NCI-H146 treated with DMSO at 0.1 percent for 48 hours (cell line): ENCODE measurements around the gene MATK.

Experiments used
- DNase-seq: peaks from one replicate; lab custom pipeline; 2025; ENCODE audit not compliant: unreplicated experiment; lab: John Stamatoyannopoulos, UW

MATK gene

GRCh38 chr19:3753631-3754410 lies 32.4 kb downstream of the MATK start:
- DNase-seq = no peak

GRCh38 chr19:3752492-3752891 lies 33.7 kb downstream of the MATK start:
- no peak for DNase-seq

- DNase-seq = no peak
Measured at GRCh38 chr19:3751236-3751635, 34.9 kb downstream of the MATK start.

- no peak for DNase-seq
Measured at GRCh38 chr19:3750211-3750610, 36.0 kb downstream of the MATK start.

GRCh38 chr19:3748965-3749364 lies 37.2 kb downstream of the MATK start:
- no peak for DNase-seq

GRCh38 chr19:3746371-3747056 lies 39.7 kb downstream of the MATK start:
- no peak for DNase-seq

- DNase-seq = no peak
Measured at GRCh38 chr19:3745363-3746045, 40.7 kb downstream of the MATK start.

- DNase-seq = no peak
Measured at GRCh38 chr19:3743486-3743885, 42.7 kb downstream of the MATK start.

GRCh38 chr19:3740431-3740830 lies 45.8 kb downstream of the MATK start:
- no peak for DNase-seq

- no peak for DNase-seq
Measured at GRCh38 chr19:3738477-3739220, 47.5 kb downstream of the MATK start.

- DNase-seq = no peak
Measured at GRCh38 chr19:3737487-3738205, 48.5 kb downstream of the MATK start.

GRCh38 chr19:3736106-3736724 lies 50.0 kb downstream of the MATK start:
- DNase-seq = no peak

- no peak for DNase-seq
Measured at GRCh38 chr19:3734310-3734600, 51.9 kb downstream of the MATK start.

- no peak for DNase-seq
Measured at GRCh38 chr19:3733549-3734309, 52.5 kb downstream of the MATK start.

GRCh38 chr19:3732108-3732507 lies 54.1 kb downstream of the MATK start:
- DNase-seq = no peak

- no peak for DNase-seq
Measured at GRCh38 chr19:3730457-3730958, 55.7 kb downstream of the MATK start.
